Lower leg skin (tissue), 4 donors: Measurements from ENCODE around the gene TMEM131L. TPM values are rescaled to one million over a fixed set of nuclear protein-coding genes. Genes with fewer than 3 reads are reported as not detected.

Experiments used
- DNase-seq, 2 donors: peaks; one replicate each; pipeline ENCODE4 v3.0.0-alpha.2; 2019; ENCODE audit warnings: low spot score in 2 of 2
- H3K4me3 ChIP-seq: fragments of 200-600 bp; sonication (generic); 2 replicates; pipeline ENCODE4 v1.5.1; 2017; ENCODE audit warnings: mild to moderate bottlenecking, low read depth; ENCODE audit not compliant: poor library complexity, severe bottlenecking
- CTCF ChIP-seq, 3 donors: fragments of 450-650 bp; IDR thresholded peaks; one replicate each; pipeline ENCODE4 v1.5.1; 2016; ENCODE audit warnings: antibody characterized with exemption in 3 of 3, mild to moderate bottlenecking in 3 of 3, moderate library complexity in 2 of 3
- POLR2A ChIP-seq, 2 donors: fragments of 450-650 bp; IDR thresholded peaks; one replicate each; pipeline ENCODE4 v1.6.1; 2016 to 2017; ENCODE audit warnings: antibody characterized with exemption in 2 of 2, mild to moderate bottlenecking in 1 of 2, moderate library complexity in 1 of 2
- WGBS, 2 donors: methylation state at CpG; one replicate each; pipeline ENCODE4 v1.1.5; 2018; 5-methylcytosine and 5-hydroxymethylcytosine counted together
- intact Hi-C: fragments of 100-400 bp; cut with DNase I; formaldehyde crosslinking; loops from one replicate; pipeline ENCODE4 v1.15.0; 2023; ENCODE audit warnings: low total_unique reads
- total RNA-seq, 4 donors: library from RNA; depleted of rRNA; stranded (reverse); fragments of >200 nt; gene quantifications; one replicate each; pipeline ENCODE4 v1.1.0, GENCODE V29; 2016

Gene TMEM131L
- total RNA-seq, 4 donors from 2014 or later, result 8.3 to 15.9 (median 12.1) TPM

- TF ChIP-seq POLR2A (IDR thresholded peaks at IDR 0.05) (no peak), CTCF (IDR thresholded peaks at IDR 0.05) (no peak)
- no peak for DNase-seq
- H3K4me3 ChIP-seq, result no peak overlapping the region
- 94 to 96% methylated on average over 4 of the region's 4 CpGs for WGBS, 2 donors
- intact Hi-C loops, result no loop called here
Measured at GRCh38 chr4:153579410-153579809, 113.2 kb downstream of the TMEM131L start.

GRCh38 chr4:153579872-153580271 is 113.7 kb downstream of the TMEM131L start:
- 26 to 44% methylated on average over 1 of the region's 1 CpG for WGBS, 2 donors
- DNase-seq, result no peak
- no peak overlapping the region for H3K4me3 ChIP-seq
- TF ChIP-seq CTCF (IDR thresholded peaks at IDR 0.05) (no peak), POLR2A (IDR thresholded peaks at IDR 0.05) (no peak)
- intact Hi-C loops, result no loop called here

GRCh38 chr4:153582954-153583702 is 117.0 kb downstream of the TMEM131L start:
- WGBS, 2 donors, result 72 to 85% methylated on average over 2 of the region's 2 CpGs

GRCh38 chr4:153585026-153585425 is 118.9 kb downstream of the TMEM131L start:
- no peak overlapping the region for H3K4me3 ChIP-seq
- intact Hi-C loops, result no loop called here
- TF ChIP-seq POLR2A (IDR thresholded peaks at IDR 0.05) (no peak), CTCF (IDR thresholded peaks at IDR 0.05) (no peak)
- DNase-seq, result no peak
- 69 to 79% methylated on average over 7 of the region's 7 CpGs for WGBS, 2 donors

More at GRCh38 chr4:153582954-153583702, 117.0 kb downstream of the TMEM131L start:
- no peak overlapping the region for H3K4me3 ChIP-seq
- intact Hi-C loops, result no loop called here
- DNase-seq, result no peak
- TF ChIP-seq CTCF (IDR thresholded peaks at IDR 0.05), result no peak
- TF ChIP-seq POLR2A (IDR thresholded peaks at IDR 0.05), result no peak

- WGBS, 2 donors, result 77 to 90% methylated on average over 7 of the region's 7 CpGs
- intact Hi-C loops, result no loop called here
- H3K4me3 ChIP-seq, result no peak overlapping the region
- DNase-seq, result no peak
- no peak for TF ChIP-seq POLR2A (IDR thresholded peaks at IDR 0.05)
- TF ChIP-seq CTCF (IDR thresholded peaks at IDR 0.05), result no peak
Measured at GRCh38 chr4:153589703-153590595, 123.8 kb downstream of the TMEM131L start.
